Measurements from ENCODE around the gene SGK1.

DNA sequence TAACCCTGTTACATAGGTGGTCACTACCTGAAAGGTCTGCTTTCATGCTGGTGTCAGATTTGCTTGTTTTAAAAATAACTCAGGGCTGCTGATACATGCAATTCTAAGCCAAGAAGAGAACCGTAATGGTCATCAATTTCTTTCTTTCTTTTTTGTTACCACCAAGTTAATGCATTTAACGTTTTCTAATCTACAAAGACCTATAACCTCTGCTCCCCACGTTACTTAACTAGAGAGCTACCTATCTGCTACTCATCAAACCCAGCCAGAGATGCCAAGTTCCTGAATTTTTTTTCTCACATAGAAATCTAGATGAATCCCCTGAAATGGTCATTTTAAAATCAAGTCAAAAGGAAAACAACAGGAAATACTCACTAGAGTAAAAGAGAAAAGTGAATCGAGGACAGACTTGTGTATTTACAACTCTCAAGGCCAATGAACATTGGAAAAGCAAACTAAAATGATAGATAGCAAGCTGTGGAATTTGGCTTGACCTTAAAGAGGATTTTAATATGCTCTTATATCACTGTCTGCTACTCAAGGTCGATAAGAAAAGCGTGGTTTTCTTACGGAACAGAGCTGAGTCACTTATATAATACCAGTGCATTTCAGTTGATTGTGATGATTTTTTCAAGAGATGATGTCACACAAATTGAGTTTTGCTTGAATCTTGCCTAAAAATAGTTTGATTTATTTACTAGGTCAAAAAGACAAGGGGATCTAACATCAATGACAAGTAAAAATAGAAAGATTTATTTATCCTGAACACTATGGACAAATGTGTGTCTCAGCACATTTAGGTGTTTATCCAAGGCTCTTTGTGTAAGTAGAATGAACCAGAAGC, 67.9 kb downstream of the SGK1 start:
- TF ChIP-seq POLR2A (IDR thresholded peaks at IDR 0.05; ENCODE audit: low read depth, low read length) (no peak), POLR2AphosphoS5 (IDR thresholded peaks at IDR 0.05; ENCODE audit: low read depth, low read length) (no peak), TAF1 (IDR thresholded peaks at IDR 0.05; ENCODE audit: borderline replicate concordance, low read depth, low read length) (no peak)

All from GM12892 (cell line).